H9 (cell line): ENCODE results near the gene CACNA2D4. TPM values are rescaled to one million over a fixed set of nuclear protein-coding genes. Genes with fewer than 3 reads are reported as not detected.
"Not testable (repeated sequence)": the region's sequence is repeated elsewhere in the genome, so short reads cannot be mapped to it uniquely, and the experiment has no call there.

ENCODE experiments used
- DNase-seq: peaks from one replicate; pipeline ENCODE4 v3.0.0-alpha.2; 2017
- H2AFZ ChIP-seq: one replicate; pipeline ENCODE4 v1.6.1; 2013; ENCODE audit warnings: mild to moderate bottlenecking, low read length, control low read depth, moderate library complexity
- H2AK5ac ChIP-seq: 2 replicates; pipeline ENCODE4 v1.6.1; 2013; ENCODE audit warnings: low read length, control low read depth, mixed read lengths; ENCODE audit not compliant: insufficient read length
- H2BK120ac ChIP-seq: one replicate; pipeline ENCODE4 v1.6.1; 2013; ENCODE audit warnings: low read depth, mild to moderate bottlenecking, low read length, control low read depth, inconsistent platforms; ENCODE audit not compliant: poor library complexity, severe bottlenecking
- H2BK12ac ChIP-seq: 2 replicates; pipeline ENCODE4 v1.6.1; 2013; ENCODE audit warnings: low read length, control low read depth, mixed read lengths, low read depth; ENCODE audit not compliant: insufficient read length
- H2BK15ac ChIP-seq: 2 replicates; pipeline ENCODE4 v1.6.1; 2013; ENCODE audit warnings: low read depth, low read length, control low read depth
- H2BK20ac ChIP-seq: one replicate; pipeline ENCODE4 v1.6.1; 2013; ENCODE audit warnings: low read depth, mild to moderate bottlenecking, low read length, control low read depth, inconsistent platforms; ENCODE audit not compliant: poor library complexity, severe bottlenecking
- H2BK5ac ChIP-seq: 2 replicates; pipeline ENCODE4 v1.6.1; 2013; ENCODE audit warnings: low read length, control low read depth, mixed read lengths; ENCODE audit not compliant: insufficient read length
- H3K14ac ChIP-seq: 2 replicates; pipeline ENCODE4 v1.6.1; 2013; ENCODE audit warnings: low read length, control low read depth; ENCODE audit not compliant: insufficient read depth
- H3K18ac ChIP-seq: 2 replicates; pipeline ENCODE4 v1.6.1; 2013; ENCODE audit warnings: low read depth, mild to moderate bottlenecking, mixed read lengths, low read length, control low read depth; ENCODE audit not compliant: insufficient read length
- H3K23ac ChIP-seq: 2 replicates; pipeline ENCODE4 v1.6.1; 2013; ENCODE audit warnings: low read length, control low read depth, mixed read lengths, low read depth; ENCODE audit not compliant: insufficient read length
- H3K23me2 ChIP-seq: 2 replicates; pipeline ENCODE4 v1.6.1; 2013; ENCODE audit warnings: low read depth, mild to moderate bottlenecking, mixed read lengths, low read length, control low read depth; ENCODE audit not compliant: insufficient read length, poor library complexity, severe bottlenecking
- H3K27ac ChIP-seq: 2 replicates; pipeline ENCODE4 v1.5.1; 2013; ENCODE audit warnings: low read length, control low read depth, mixed read lengths, low read depth; ENCODE audit not compliant: insufficient read length
- H3K27me3 ChIP-seq: 2 replicates; pipeline ENCODE4 v1.6.1; 2013; ENCODE audit warnings: low read length, control low read depth, inconsistent platforms; ENCODE audit not compliant: insufficient read depth
- H3K4ac ChIP-seq: 2 replicates; pipeline ENCODE4 v1.6.1; 2013; ENCODE audit warnings: low read depth, mild to moderate bottlenecking, control low read depth, inconsistent platforms, low read length, moderate library complexity
- H3K4me1 ChIP-seq: 2 replicates; pipeline ENCODE4 v1.6.1; 2013; ENCODE audit warnings: low read length, control low read depth, inconsistent platforms; ENCODE audit not compliant: insufficient read depth
- H3K4me2 ChIP-seq: 2 replicates; pipeline ENCODE4 v1.6.1; 2013; ENCODE audit warnings: low read length, control low read depth, mixed read lengths; ENCODE audit not compliant: insufficient read length, insufficient read depth
- H3K56ac ChIP-seq: 2 replicates; pipeline ENCODE4 v1.6.1; 2013; ENCODE audit warnings: low read depth, mild to moderate bottlenecking, mixed read lengths, low read length, control low read depth; ENCODE audit not compliant: insufficient read length
- H3K79me1 ChIP-seq: 2 replicates; pipeline ENCODE4 v1.6.1; 2013; ENCODE audit warnings: low read depth, mild to moderate bottlenecking, moderate library complexity, low read length, control low read depth, inconsistent platforms; ENCODE audit not compliant: insufficient read depth, poor library complexity, severe bottlenecking
- H3K79me2 ChIP-seq: 2 replicates; pipeline ENCODE4 v1.6.1; 2013; ENCODE audit warnings: low read length, control low read depth, inconsistent platforms; ENCODE audit not compliant: insufficient read depth
- H3K9ac ChIP-seq: 2 replicates; pipeline ENCODE4 v1.6.1; 2013; ENCODE audit warnings: low read length, control low read depth, mixed read lengths; ENCODE audit not compliant: insufficient read length; ENCODE audit errors: extremely low read depth
- H3K9me3 ChIP-seq: one replicate; pipeline ENCODE4 v1.6.1; 2013; ENCODE audit warnings: low read depth, low read length, inconsistent platforms; ENCODE audit not compliant: control insufficient read depth
- H3T11ph ChIP-seq: one replicate; pipeline ENCODE4 v1.6.1; 2013; ENCODE audit warnings: mild to moderate bottlenecking, low read length, control low read depth, inconsistent platforms
- H4K20me1 ChIP-seq: one replicate; pipeline ENCODE4 v1.6.1; 2013; ENCODE audit not compliant: control insufficient read depth, insufficient read length, insufficient read depth
- H4K5ac ChIP-seq: 2 replicates; pipeline ENCODE4 v1.6.1; 2013; ENCODE audit warnings: low read depth, mild to moderate bottlenecking, mixed read lengths, low read length, control low read depth; ENCODE audit not compliant: insufficient read length
- H4K8ac ChIP-seq: replicated peaks from 2 replicates; pipeline ENCODE4 v1.6.1; 2013; ENCODE audit warnings: low read length, control low read depth, mixed read lengths, low read depth; ENCODE audit not compliant: insufficient read length
- H4K91ac ChIP-seq: 2 replicates; pipeline ENCODE4 v1.6.1; 2013; ENCODE audit warnings: low read depth, mild to moderate bottlenecking, moderate library complexity, mixed read lengths, low read length, control low read depth; ENCODE audit not compliant: insufficient read length
- H3K27ac Mint-ChIP-seq, 3 experiments: 2 replicates in 2 of 3; 3 replicates in 1 of 3; pipeline ENCODE4 v1.8.0; 2020 to 2021; ENCODE audit warnings: mixed read lengths in 3 of 3, mild to moderate bottlenecking in 1 of 3, moderate library complexity in 1 of 3
- H3K27me3 Mint-ChIP-seq: 2 replicates; pipeline ENCODE4 v1.8.0; 2021; ENCODE audit warnings: low read depth, mild to moderate bottlenecking, moderate library complexity, mixed read lengths
- H3K36me3 Mint-ChIP-seq, 3 experiments: 2 replicates in 2 of 3; 3 replicates in 1 of 3; pipeline ENCODE4 v1.8.0; 2020 to 2021; ENCODE audit warnings: low read depth in 3 of 3, mixed read lengths in 3 of 3; ENCODE audit not compliant: insufficient read depth in 1 of 3
- H3K4me1 Mint-ChIP-seq, 2 experiments: 2 replicates each; pipeline ENCODE4 v1.8.0; 2020; ENCODE audit warnings: mixed read lengths in 2 of 2
- H3K4me3 Mint-ChIP-seq, 2 experiments: 2 replicates in 1 of 2; 3 replicates in 1 of 2; pipeline ENCODE4 v1.8.0; 2020 to 2021; ENCODE audit warnings: mild to moderate bottlenecking in 2 of 2, mixed read lengths in 2 of 2, moderate library complexity in 1 of 2
- H3K9me3 Mint-ChIP-seq, 2 experiments: 2 replicates in 1 of 2; 3 replicates in 1 of 2; pipeline ENCODE4 v1.8.0; 2020; ENCODE audit warnings: mild to moderate bottlenecking in 2 of 2, mixed read lengths in 2 of 2, moderate library complexity in 1 of 2
- CTCF ChIP-seq: fragments of 200-600 bp; sonication (generic); conservative IDR thresholded peaks from 3 replicates; pipeline ENCODE4 v1.8.0; 2021; ENCODE audit warnings: antibody characterized with exemption, mild to moderate bottlenecking
- WGBS: extraction: QIAGEN DNeasy Blood & Tissue Kit; methylation state at CpG from one replicate; pipeline ENCODE4 v1.1.7; 2013; ENCODE audit warnings: missing lambda C conversion rate, low lambda C conversion rate, mixed read lengths; ENCODE audit not compliant: insufficient read length; ENCODE audit errors: extremely low coverage; 5-methylcytosine and 5-hydroxymethylcytosine counted together
- total RNA-seq: library from RNA; stranded (reverse); gene quantifications from 2 replicates; pipeline ENCODE4 v1.2.1, GENCODE V29; 2021

CACNA2D4 gene
- total RNA-seq, 1 experiment from 2014 or later, result 0.79 TPM

GRCh38 chr12:1946296-1946695 lies 27.8 kb upstream of the CACNA2D4 start:
- no peak overlapping the region for H3K4me3 Mint-ChIP-seq

GRCh38 chr12:1945502-1945901 lies 27.1 kb upstream of the CACNA2D4 start:
- H3K4me2 ChIP-seq, H4K5ac ChIP-seq, H3K23me2 ChIP-seq, H3K4me3 Mint-ChIP-seq, H2BK15ac ChIP-seq, H3T11ph ChIP-seq, H3K9me3 ChIP-seq, H3K9ac ChIP-seq, H3K27ac ChIP-seq, H2AFZ ChIP-seq, H3K4me1 ChIP-seq, H2AK5ac ChIP-seq, H3K4ac ChIP-seq, H3K18ac ChIP-seq, H3K27ac Mint-ChIP-seq, H4K91ac ChIP-seq, DNase-seq, H3K79me2 ChIP-seq, H3K27me3 Mint-ChIP-seq, H3K23ac ChIP-seq, H2BK5ac ChIP-seq, H2BK12ac ChIP-seq, H2BK20ac ChIP-seq, H4K8ac ChIP-seq, H3K79me1 ChIP-seq, H3K14ac ChIP-seq, H3K27me3 ChIP-seq, H2BK120ac ChIP-seq, H4K20me1 ChIP-seq, H3K56ac ChIP-seq: not testable (repeated sequence)
- no CpG with 5 or more reads among the region's 5 CpGs for WGBS
- peaks cover 10 to 15% of the 10 kb centered on the region in 2 experiments for H3K4me1 Mint-ChIP-seq
- H3K36me3 Mint-ChIP-seq, result peaks cover 19 to 63% (median 59%) of the 10 kb centered on the region in 3 experiments
- H3K9me3 Mint-ChIP-seq, result peaks cover 10 to 14% of the 10 kb centered on the region in 2 experiments

More at GRCh38 chr12:1946296-1946695, 27.8 kb upstream of the CACNA2D4 start:
- no peak overlapping the region for H4K8ac ChIP-seq
- no peak for DNase-seq
- H3K4me1 ChIP-seq, result peaks cover 4% of the 10 kb centered on the region; the same call in 1 of the 2 replicates
- peak overlapping the region in 2 of 3 experiments; percentile 9 to 14; a peak in 2 of 7 replicates for H3K27ac Mint-ChIP-seq
- H3K27me3 Mint-ChIP-seq, result no peaks in the 10 kb centered on the region
- H3K9me3 ChIP-seq, result no peaks in the 10 kb centered on the region
- no peak overlapping the region for H2BK5ac ChIP-seq
- no peak overlapping the region for H3K4ac ChIP-seq
- H2BK120ac ChIP-seq, result no peak overlapping the region
- no peaks in the 10 kb centered on the region for H4K20me1 ChIP-seq
- H2BK20ac ChIP-seq, result no peak overlapping the region
- no peaks in the 10 kb centered on the region for H3K23me2 ChIP-seq
- no peak overlapping the region for H3K56ac ChIP-seq
- no peak overlapping the region for H3K4me2 ChIP-seq
- no peak overlapping the region for H3K18ac ChIP-seq
- H2AFZ ChIP-seq, result no peak overlapping the region
- no peak overlapping the region for H4K5ac ChIP-seq
- H2BK15ac ChIP-seq, result no peak overlapping the region
- H4K91ac ChIP-seq, result no peak overlapping the region
- no peak overlapping the region for H3T11ph ChIP-seq
- H3K36me3 Mint-ChIP-seq, result peaks cover 19 to 60% (median 56%) of the 10 kb centered on the region in 3 experiments
- H3K9me3 Mint-ChIP-seq, result peaks cover 10 to 14% of the 10 kb centered on the region in 2 experiments
- no peak overlapping the region for H2BK12ac ChIP-seq
- no peaks in the 10 kb centered on the region for H3K79me2 ChIP-seq
- no peaks in the 10 kb centered on the region for H3K79me1 ChIP-seq
- H2AK5ac ChIP-seq, result no peak overlapping the region
- no peak overlapping the region for H3K14ac ChIP-seq
- no peak overlapping the region for H3K9ac ChIP-seq
- WGBS, result no CpG with 5 or more reads among the region's 3 CpGs
- H3K4me1 Mint-ChIP-seq, result peaks cover 10 to 15% of the 10 kb centered on the region in 2 experiments
- no peaks in the 10 kb centered on the region for H3K27me3 ChIP-seq
- H3K27ac ChIP-seq, result no peak overlapping the region
- no peak for TF ChIP-seq CTCF
- H3K23ac ChIP-seq, result no peak overlapping the region
